UCSD-AML1 (cell line): ENCODE data around the gene ATXN3L.
A peak's percentile ranks its signal among the peaks of the same experiment; 100 is the strongest.
"Not testable (repeated sequence)": the region's sequence is repeated elsewhere in the genome, so short reads cannot be mapped to it uniquely, and the experiment has no call there.

ENCODE experiments used
- DNase-seq: peaks from one replicate; lab custom pipeline; 2025; ENCODE audit not compliant: unreplicated experiment; lab: John Stamatoyannopoulos, UW

ATXN3L gene

DNA sequence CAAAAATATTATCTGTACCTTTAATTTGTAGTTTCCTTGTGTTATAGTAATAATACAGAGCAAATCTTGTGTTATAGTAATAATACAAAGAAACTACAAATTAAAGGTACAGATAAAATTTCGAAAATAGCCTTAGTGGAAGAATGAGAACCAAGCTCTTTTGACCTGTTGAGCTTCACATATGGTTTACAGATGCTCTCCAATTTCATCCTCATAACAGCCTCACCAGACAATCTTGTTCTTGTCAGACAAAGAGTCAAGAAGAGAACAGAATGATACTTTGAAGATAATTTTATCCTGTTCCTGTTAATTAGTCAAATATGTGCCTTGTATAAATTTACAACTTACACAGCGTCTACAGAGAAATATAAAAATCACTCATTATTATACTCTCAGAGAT lies 12.8 kb downstream of the ATXN3L start:
- no peak for DNase-seq

GRCh38 chrX:13305108-13305507 lies 14.7 kb downstream of the ATXN3L start:
- DNase-seq = no peak

- no peak for DNase-seq
These were observed 15.8 kb downstream of the ATXN3L start for GRCh38 chrX:13304052-13304451.

GRCh38 chrX:13303248-13303647 lies 16.6 kb downstream of the ATXN3L start:
- DNase-seq = not testable (repeated sequence)

DNA sequence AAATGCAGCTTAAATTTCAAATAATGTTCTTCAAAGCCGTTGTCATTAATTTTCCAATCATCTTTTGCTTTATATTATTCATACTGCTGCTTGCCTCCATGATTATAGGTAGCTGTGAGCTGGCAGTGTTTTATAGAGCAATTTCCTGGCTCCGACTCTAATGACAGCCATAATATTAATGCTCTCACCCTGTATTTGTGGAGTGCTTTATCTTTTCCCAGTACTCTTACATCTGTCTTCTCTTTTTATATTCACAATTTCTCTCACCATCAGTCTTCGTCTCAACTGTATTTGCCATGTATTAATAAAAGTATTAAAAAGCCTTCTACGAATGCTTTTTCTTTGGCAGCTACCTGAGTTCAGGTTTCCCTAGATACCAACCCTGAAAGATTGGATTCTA lies 21.0 kb downstream of the ATXN3L start:
- no peak for DNase-seq

DNA sequence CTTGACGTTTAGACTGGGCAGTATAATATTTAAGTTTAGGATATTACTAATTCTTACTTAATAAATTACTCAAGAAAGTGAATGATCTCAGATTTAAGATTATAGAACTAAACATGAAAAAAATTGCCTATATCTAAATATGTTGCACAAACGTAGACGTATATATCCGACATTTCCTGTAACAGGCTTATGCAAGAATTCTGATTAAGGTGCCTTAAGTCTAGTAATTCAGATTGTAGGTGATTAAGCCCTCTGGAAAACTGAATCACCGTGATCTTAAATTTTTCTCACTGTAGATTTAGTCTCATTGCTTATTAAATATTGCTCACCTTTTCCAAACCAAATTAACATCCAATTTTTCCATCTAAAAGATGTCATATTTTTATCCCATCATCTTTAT lies 24.0 kb downstream of the ATXN3L start:
- DNase-seq = no peak

DNA sequence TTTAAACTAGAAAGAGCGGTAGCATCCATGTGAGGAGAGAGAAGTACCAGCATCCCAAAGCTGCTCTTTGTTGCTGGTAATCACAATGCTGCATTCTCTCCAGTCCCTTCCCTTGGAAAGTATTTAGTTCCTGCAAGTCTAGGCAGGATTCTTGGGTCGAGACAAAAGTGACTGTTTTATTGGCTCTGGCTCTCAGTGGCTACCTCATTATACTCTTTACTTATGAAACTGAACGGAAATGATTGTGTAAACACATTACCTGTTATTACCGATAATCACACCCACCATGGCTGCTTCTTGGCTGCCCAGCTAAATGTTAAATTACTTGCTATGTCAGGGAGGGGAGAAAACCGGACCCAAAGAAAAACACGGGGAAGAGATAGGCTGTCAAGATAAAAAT lies 26.2 kb downstream of the ATXN3L start:
- DNase-seq = no peak

GRCh38 chrX:13290891-13291614 lies 28.8 kb downstream of the ATXN3L start:
- DNase-seq = no peak

DNA sequence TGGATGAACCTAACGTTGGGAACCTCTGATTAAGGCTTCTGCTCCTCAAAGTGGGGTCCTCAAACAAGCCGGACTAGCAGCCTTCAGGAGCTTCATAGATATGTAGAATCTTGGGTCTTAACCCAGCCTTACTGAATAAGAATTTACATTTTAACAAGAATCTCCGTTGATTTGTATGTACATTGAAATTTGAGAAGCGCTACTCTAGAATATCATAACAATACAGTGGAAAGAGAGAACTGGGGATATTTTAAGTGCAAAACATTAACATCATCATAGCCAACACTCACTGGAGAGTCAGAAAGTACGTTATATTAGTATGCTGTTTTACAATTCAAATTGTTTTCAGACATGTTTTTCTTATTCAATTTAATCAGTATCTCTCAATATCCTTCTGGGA lies 31.2 kb downstream of the ATXN3L start:
- no peak for DNase-seq

GRCh38 chrX:13287816-13288215 lies 32.0 kb downstream of the ATXN3L start:
- DNase-seq = no peak

DNA sequence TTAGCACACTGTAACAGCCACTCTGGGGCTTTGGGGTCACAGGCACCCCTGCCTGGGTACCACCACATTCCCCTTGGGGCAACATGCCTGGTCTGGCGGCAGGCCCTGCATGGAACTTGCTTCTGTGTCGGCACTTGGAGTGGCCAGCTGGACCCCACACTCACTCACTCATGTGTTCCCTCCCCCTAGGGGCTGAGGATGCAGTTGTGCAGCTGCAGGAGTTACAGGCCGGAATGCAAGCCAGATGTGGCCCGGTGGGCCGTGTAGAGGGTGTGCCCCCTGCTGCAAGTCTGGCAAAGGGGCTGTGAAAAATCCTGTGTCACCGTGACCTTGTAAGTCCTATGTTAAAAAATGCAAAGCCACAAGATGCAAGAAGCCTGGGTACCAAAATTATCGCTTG lies 34.2 kb downstream of the ATXN3L start:
- no peak for DNase-seq

GRCh38 chrX:13285229-13285628 lies 34.6 kb downstream of the ATXN3L start:
- no peak for DNase-seq

DNA sequence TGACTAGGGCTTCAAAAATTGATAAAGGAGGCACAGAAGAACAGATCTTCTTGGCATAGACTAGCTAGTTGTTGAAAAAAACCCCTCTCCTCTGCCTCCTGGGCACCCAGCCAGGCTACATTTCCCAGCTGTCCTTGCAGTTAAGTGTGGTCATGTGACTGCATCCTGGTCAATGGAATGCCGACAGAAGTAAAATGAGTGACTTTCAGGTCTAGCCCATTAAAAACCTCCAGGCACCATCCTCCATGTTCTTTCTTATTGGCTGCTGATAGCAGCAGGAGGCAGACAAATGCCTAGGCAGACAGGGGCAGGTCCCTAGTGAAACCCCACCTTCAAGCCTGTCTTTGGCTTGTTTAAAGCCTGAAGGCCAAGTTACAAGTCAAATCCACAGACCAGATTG lies 35.3 kb downstream of the ATXN3L start:
- no peak for DNase-seq

- no peak for DNase-seq
These were observed 35.8 kb downstream of the ATXN3L start for GRCh38 chrX:13283950-13284546.

- DNase-seq = peak; percentile 13
These were observed 36.3 kb downstream of the ATXN3L start for GRCh38 chrX:13283512-13283911.

DNA sequence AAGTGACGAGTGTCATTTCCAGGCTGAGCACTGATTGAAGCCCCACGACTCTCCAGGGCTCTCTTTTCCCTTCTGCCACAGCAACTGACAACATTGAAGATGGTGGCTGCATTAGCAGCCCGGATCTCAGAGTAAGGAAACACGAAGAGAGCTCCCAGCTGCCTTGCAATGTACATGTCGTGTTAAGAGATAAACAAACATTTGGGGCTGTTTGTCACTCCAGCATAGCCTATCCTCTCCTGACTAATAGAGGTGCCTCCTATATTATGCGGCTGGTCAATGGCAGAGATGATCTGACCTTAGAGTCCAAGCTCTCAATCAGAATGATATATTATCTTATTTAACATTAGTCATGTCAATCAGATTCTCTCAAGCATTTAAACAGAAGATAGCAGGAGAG lies 38.6 kb downstream of the ATXN3L start:
- DNase-seq = no peak

- no peak for DNase-seq
These were observed 40.4 kb downstream of the ATXN3L start for GRCh38 chrX:13279279-13280018.

- DNase-seq = no peak
These were observed 42.3 kb downstream of the ATXN3L start for GRCh38 chrX:13277539-13277938.

- DNase-seq = no peak
These were observed 42.9 kb downstream of the ATXN3L start for GRCh38 chrX:13276991-13277390.

DNA sequence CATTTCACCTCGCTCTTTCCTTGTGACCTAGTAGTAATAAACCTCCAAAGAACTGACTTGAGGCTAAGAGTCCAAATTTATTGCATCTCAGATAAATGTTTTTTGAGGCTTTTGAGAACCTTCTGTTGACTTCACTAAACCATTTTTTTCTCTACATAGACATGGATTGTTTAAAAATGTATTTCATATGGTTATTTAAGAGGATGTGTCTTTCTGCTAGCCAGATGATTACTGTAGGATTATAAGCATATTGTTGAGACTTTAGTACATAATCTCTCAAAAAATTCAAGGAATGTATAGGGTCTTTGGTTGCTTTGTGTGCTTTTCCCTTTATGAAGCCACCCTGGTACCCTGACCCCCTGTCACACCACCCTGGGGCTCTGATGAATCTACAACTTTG lies 44.8 kb downstream of the ATXN3L start:
- no peak for DNase-seq

DNA sequence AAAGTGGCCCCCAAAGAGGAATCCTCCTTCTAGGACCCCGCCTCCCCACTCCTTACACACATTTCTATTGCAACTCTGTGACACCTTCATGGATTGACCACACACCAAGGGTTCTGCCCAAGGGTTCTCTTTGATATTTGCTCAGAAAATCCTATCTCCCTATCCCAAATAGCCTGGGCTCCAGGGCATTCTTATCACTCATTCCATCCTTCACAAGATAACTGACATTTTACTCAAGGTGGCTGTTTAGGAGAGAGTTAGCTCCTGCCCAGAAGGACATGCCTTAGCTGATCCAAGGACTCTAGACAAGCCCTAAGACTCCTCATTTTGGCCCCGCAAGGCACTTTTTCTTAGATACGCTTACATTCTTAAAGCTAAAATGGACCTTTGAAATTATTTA lies 47.4 kb downstream of the ATXN3L start:
- DNase-seq = no peak

DNA sequence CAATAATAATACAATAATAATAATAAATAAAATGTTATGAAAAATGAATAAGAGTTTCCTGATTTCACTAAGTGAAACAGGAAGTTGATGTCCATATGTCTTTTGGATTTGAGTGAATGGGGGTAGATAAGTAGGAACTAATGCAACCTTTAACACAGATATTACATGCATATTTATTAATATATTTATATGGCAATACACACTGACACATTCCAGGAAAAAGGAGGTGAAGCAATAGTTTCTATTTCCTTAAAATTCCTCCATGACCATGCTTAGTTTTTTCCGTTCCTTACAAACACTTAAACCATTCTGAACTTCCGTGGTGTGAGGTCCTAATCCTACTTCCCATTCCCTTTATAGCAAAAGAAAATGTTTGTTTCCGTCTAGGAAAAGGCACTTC lies 48.3 kb downstream of the ATXN3L start:
- no peak for DNase-seq
